ENCODE measurements around the gene BLOC1S5. TPM values are rescaled to one million over a fixed set of nuclear protein-coding genes. Genes with fewer than 3 reads are reported as not detected.
A peak's percentile ranks its signal among the peaks of the same experiment; 100 is the strongest.

BLOC1S5 gene
- total RNA-seq, 2 donors from 2014 or later: 14.4 to 17.6 TPM

- Histone ChIP-seq H3K4me3 (ENCODE audit: low read length) (peak overlapping the region; percentile 6), H3K4me1 (ENCODE audit: control insufficient read depth, insufficient read depth, low read length) (no peaks in the 10 kb centered on the region), H3K9me3 (ENCODE audit: control insufficient read depth, low read length) (peaks cover 33% of the 10 kb centered on the region), H3K36me3 (ENCODE audit: control insufficient read depth, insufficient read depth, low read length) (peaks cover 70% of the 10 kb centered on the region), H3K9ac (ENCODE audit: extremely low read depth, low read length, poor library complexity, severe bottlenecking) (no peak overlapping the region), H3K27me3 (ENCODE audit: control insufficient read depth, insufficient read depth, low read length, poor library complexity, severe bottlenecking) (no peaks in the 10 kb centered on the region), H3K27ac (ENCODE audit: low read depth, low read length) (no peak overlapping the region)
- Mint-ChIP-seq H3K4me1 (peaks cover 3% of the 10 kb centered on the region), H3K36me3 (ENCODE audit: low read depth) (peaks cover 61% of the 10 kb centered on the region), H3K27me3 (ENCODE audit: insufficient read depth) (no peaks in the 10 kb centered on the region), H3K27ac (no peak overlapping the region), H3K9me3 (peaks cover 28% of the 10 kb centered on the region), H3K4me3 (no peak overlapping the region)
- DNase-seq: no peak
- 90 to 100% methylated on average over 2 of the region's 2 CpGs for WGBS, 2 experiments (ENCODE audit: insufficient coverage in 1 of 2, insufficient read length in 1 of 2)
- TF ChIP-seq CTCF (conservative IDR thresholded peaks at IDR 0.05): no peak
Observed at GRCh38 chr6:8088886-8089285, 24.7 kb upstream of the BLOC1S5 start.

- Mint-ChIP-seq H3K36me3 (ENCODE audit: low read depth) (peaks cover 57% of the 10 kb centered on the region), H3K27ac (no peak overlapping the region), H3K4me3 (no peak overlapping the region), H3K27me3 (ENCODE audit: insufficient read depth) (no peaks in the 10 kb centered on the region), H3K4me1 (peaks cover 9% of the 10 kb centered on the region), H3K9me3 (peaks cover 28% of the 10 kb centered on the region)
- 96 to 100% methylated on average over 3 to 5 of the region's 5 CpGs for WGBS, 2 experiments (ENCODE audit: insufficient coverage in 1 of 2, insufficient read length in 1 of 2)
- Histone ChIP-seq H3K9me3 (ENCODE audit: control insufficient read depth, low read length) (peaks cover 33% of the 10 kb centered on the region), H3K4me3 (ENCODE audit: low read length) (no peak overlapping the region), H3K4me1 (ENCODE audit: control insufficient read depth, insufficient read depth, low read length) (peaks cover 4% of the 10 kb centered on the region), H3K36me3 (ENCODE audit: control insufficient read depth, insufficient read depth, low read length) (peaks cover 72% of the 10 kb centered on the region), H3K27ac (ENCODE audit: low read depth, low read length) (no peak overlapping the region), H3K9ac (ENCODE audit: extremely low read depth, low read length, poor library complexity, severe bottlenecking) (no peak overlapping the region), H3K27me3 (ENCODE audit: control insufficient read depth, insufficient read depth, low read length, poor library complexity, severe bottlenecking) (no peaks in the 10 kb centered on the region)
- TF ChIP-seq CTCF (conservative IDR thresholded peaks at IDR 0.05): no peak
- no peak for DNase-seq
Observed at GRCh38 chr6:8087870-8088754, 23.9 kb upstream of the BLOC1S5 start.

GRCh38 chr6:8086755-8087306, 22.6 kb upstream of the BLOC1S5 start:
- H3K27ac ChIP-seq (ENCODE audit: low read depth, low read length): no peak overlapping the region

More at GRCh38 chr6:8086755-8087306, 22.6 kb upstream of the BLOC1S5 start:
- peak overlapping the region; percentile 20 for H3K27ac Mint-ChIP-seq
- Histone ChIP-seq H3K9ac (ENCODE audit: extremely low read depth, low read length, poor library complexity, severe bottlenecking) (no peak overlapping the region), H3K27me3 (ENCODE audit: control insufficient read depth, insufficient read depth, low read length, poor library complexity, severe bottlenecking) (no peaks in the 10 kb centered on the region), H3K9me3 (ENCODE audit: control insufficient read depth, low read length) (peaks cover 33% of the 10 kb centered on the region), H3K36me3 (ENCODE audit: control insufficient read depth, insufficient read depth, low read length) (peaks cover 60% of the 10 kb centered on the region), H3K4me1 (ENCODE audit: control insufficient read depth, insufficient read depth, low read length) (peaks cover 4% of the 10 kb centered on the region), H3K4me3 (ENCODE audit: low read length) (no peak overlapping the region)
- TF ChIP-seq CTCF (conservative IDR thresholded peaks at IDR 0.05): no peak
- no peak for DNase-seq
- 89 to 93% methylated on average over 9 of the region's 9 CpGs for WGBS, 2 experiments (ENCODE audit: insufficient coverage in 1 of 2, insufficient read length in 1 of 2)
- H3K4me3 Mint-ChIP-seq: no peak overlapping the region
- H3K4me1 Mint-ChIP-seq: peaks cover 9% of the 10 kb centered on the region
- H3K36me3 Mint-ChIP-seq (ENCODE audit: low read depth): peaks cover 49% of the 10 kb centered on the region
- H3K9me3 Mint-ChIP-seq: peaks cover 28% of the 10 kb centered on the region
- H3K27me3 Mint-ChIP-seq (ENCODE audit: insufficient read depth): no peaks in the 10 kb centered on the region

Measured in endodermal cell (in vitro differentiated cells).